ENCODE data around the gene GFOD2. TPM values are rescaled to one million over a fixed set of nuclear protein-coding genes. Genes with fewer than 3 reads are reported as not detected.

The GFOD2 gene
- total and polyA plus RNA-seq, 2 of the 13 experiments (the other 11 are each of a cell fraction or from before 2014, with no cell fraction given), result 11.1 to 17.2 TPM

DNA sequence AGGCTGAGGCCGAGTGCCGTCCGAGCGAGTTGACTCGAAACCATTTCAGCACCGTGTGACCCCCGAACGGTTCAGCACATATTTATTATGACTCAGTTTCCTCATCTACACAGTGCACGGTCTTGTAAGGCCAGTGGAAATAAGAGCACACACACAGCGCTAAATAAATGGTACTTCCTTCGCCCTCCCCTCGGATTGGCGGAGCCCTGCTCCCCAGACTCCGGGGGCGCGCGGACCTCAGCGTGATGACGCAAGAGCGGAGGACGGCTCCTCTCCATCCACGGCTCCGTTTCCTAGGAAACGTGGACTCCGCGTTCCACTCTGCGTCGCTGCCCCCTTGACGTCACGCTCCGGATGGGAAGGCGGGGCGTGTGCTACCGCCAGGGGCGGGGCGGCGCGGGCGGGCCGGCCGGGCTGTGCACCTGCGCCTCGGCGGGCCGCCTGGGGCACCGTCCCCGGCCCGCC is 58.5 kb downstream of the GFOD2 start, which contains the start of gene PARD6A (continued):
- TF ChIP-seq, protein P1, sequence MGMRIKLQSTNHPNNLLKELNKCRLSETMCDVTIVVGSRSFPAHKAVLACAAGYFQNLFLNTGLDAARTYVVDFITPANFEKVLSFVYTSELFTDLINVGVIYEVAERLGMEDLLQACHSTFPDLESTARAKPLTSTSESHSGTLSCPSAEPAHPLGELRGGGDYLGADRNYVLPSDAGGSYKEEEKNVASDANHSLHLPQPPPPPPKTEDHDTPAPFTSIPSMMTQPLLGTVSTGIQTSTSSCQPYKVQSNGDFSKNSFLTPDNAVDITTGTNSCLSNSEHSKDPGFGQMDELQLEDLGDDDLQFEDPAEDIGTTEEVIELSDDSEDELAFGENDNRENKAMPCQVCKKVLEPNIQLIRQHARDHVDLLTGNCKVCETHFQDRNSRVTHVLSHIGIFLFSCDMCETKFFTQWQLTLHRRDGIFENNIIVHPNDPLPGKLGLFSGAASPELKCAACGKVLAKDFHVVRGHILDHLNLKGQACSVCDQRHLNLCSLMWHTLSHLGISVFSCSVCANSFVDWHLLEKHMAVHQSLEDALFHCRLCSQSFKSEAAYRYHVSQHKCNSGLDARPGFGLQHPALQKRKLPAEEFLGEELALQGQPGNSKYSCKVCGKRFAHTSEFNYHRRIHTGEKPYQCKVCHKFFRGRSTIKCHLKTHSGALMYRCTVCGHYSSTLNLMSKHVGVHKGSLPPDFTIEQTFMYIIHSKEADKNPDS (CRISPR knock-in tag; IDR thresholded peaks at IDR 0.05), result no peak
- TF ChIP-seq, protein P2, sequence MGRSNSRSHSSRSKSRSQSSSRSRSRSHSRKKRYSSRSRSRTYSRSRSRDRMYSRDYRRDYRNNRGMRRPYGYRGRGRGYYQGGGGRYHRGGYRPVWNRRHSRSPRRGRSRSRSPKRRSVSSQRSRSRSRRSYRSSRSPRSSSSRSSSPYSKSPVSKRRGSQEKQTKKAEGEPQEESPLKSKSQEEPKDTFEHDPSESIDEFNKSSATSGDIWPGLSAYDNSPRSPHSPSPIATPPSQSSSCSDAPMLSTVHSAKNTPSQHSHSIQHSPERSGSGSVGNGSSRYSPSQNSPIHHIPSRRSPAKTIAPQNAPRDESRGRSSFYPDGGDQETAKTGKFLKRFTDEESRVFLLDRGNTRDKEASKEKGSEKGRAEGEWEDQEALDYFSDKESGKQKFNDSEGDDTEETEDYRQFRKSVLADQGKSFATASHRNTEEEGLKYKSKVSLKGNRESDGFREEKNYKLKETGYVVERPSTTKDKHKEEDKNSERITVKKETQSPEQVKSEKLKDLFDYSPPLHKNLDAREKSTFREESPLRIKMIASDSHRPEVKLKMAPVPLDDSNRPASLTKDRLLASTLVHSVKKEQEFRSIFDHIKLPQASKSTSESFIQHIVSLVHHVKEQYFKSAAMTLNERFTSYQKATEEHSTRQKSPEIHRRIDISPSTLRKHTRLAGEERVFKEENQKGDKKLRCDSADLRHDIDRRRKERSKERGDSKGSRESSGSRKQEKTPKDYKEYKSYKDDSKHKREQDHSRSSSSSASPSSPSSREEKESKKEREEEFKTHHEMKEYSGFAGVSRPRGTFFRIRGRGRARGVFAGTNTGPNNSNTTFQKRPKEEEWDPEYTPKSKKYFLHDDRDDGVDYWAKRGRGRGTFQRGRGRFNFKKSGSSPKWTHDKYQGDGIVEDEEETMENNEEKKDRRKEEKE (IDR thresholded peaks at IDR 0.05), result no peak
- TF ChIP-seq BCL6 (CRISPR knock-in tag; IDR thresholded peaks at IDR 0.05), result no peak
- peak; percentile 91 for TF ChIP-seq ZFP36L1 (CRISPR knock-in tag; IDR thresholded peaks at IDR 0.05)
- TF ChIP-seq, protein P3, sequence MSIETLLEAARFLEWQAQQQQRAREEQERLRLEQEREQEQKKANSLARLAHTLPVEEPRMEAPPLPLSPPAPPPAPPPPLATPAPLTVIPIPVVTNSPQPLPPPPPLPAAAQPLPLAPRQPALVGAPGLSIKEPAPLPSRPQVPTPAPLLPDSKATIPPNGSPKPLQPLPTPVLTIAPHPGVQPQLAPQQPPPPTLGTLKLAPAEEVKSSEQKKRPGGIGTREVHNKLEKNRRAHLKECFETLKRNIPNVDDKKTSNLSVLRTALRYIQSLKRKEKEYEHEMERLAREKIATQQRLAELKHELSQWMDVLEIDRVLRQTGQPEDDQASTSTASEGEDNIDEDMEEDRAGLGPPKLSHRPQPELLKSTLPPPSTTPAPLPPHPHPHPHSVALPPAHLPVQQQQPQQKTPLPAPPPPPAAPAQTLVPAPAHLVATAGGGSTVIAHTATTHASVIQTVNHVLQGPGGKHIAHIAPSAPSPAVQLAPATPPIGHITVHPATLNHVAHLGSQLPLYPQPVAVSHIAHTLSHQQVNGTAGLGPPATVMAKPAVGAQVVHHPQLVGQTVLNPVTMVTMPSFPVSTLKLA (IDR thresholded peaks at IDR 0.05), result peak; percentile 56; the same call in 1 of the 2 replicates
- TF ChIP-seq POGZ (CRISPR knock-in tag; IDR thresholded peaks at IDR 0.05), result peak; percentile 55; the same call in 1 of the 2 replicates
- 0 out of 2 replicates have a peak, but pooled peaks have one; percentile 9 for TF ChIP-seq ZNF614 (CRISPR knock-in tag; IDR thresholded peaks at IDR 0.05; ENCODE audit: borderline replicate concordance)
- TF ChIP-seq, protein P4, sequence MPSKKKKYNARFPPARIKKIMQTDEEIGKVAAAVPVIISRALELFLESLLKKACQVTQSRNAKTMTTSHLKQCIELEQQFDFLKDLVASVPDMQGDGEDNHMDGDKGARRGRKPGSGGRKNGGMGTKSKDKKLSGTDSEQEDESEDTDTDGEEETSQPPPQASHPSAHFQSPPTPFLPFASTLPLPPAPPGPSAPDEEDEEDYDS (CRISPR knock-in tag; IDR thresholded peaks at IDR 0.05), result peak; percentile 47; the same call in 1 of the 2 replicates
- TF ChIP-seq ZNF776 (CRISPR knock-in tag; IDR thresholded peaks at IDR 0.05), result peak; percentile 86; the same call in 1 of the 2 replicates
- peak; percentile 43; the same call in 1 of the 2 replicates for TF ChIP-seq FOXK1 (CRISPR knock-in tag; IDR thresholded peaks at IDR 0.05; ENCODE audit: borderline replicate concordance, low read depth)
- TF ChIP-seq RARA (CRISPR knock-in tag; IDR thresholded peaks at IDR 0.05), result peak; percentile 20; the same call in 1 of the 2 replicates
- TF ChIP-seq MIER2 (CRISPR knock-in tag; IDR thresholded peaks at IDR 0.05), result 0 out of 2 replicates have a peak, but pooled peaks have one; percentile 39
- TF ChIP-seq ZNF350 (CRISPR knock-in tag; IDR thresholded peaks at IDR 0.05; ENCODE audit: borderline replicate concordance, low read depth), result 0 out of 2 replicates have a peak, but pooled peaks have one; percentile 38
- 0 out of 2 replicates have a peak, but pooled peaks have one; percentile 3 for TF ChIP-seq ZNF205 (CRISPR knock-in tag; IDR thresholded peaks at IDR 0.05)
- TF ChIP-seq DNMT3B (CRISPR knock-in tag; conservative IDR thresholded peaks at IDR 0.05), result no peak
- TF ChIP-seq SMYD3 (CRISPR knock-in tag; IDR thresholded peaks at IDR 0.05), result 0 out of 2 replicates have a peak, but pooled peaks have one; percentile 75
- TF ChIP-seq CBX1 (IDR thresholded peaks at IDR 0.05; ENCODE audit: low read depth), result no peak
- TF ChIP-seq MED8 (CRISPR knock-in tag; IDR thresholded peaks at IDR 0.05; ENCODE audit: insufficient replicate concordance), result peak; percentile 9
- TF ChIP-seq THAP11 (CRISPR knock-in tag; IDR thresholded peaks at IDR 0.05), result peak; percentile 87
- TF ChIP-seq JUNB (CRISPR knock-in tag; IDR thresholded peaks at IDR 0.05; ENCODE audit: borderline replicate concordance), result no peak
- TF ChIP-seq GLI4 (CRISPR knock-in tag; IDR thresholded peaks at IDR 0.05; ENCODE audit: borderline replicate concordance), result peak; percentile 61; the same call in 1 of the 2 replicates
- TF ChIP-seq, protein P5, sequence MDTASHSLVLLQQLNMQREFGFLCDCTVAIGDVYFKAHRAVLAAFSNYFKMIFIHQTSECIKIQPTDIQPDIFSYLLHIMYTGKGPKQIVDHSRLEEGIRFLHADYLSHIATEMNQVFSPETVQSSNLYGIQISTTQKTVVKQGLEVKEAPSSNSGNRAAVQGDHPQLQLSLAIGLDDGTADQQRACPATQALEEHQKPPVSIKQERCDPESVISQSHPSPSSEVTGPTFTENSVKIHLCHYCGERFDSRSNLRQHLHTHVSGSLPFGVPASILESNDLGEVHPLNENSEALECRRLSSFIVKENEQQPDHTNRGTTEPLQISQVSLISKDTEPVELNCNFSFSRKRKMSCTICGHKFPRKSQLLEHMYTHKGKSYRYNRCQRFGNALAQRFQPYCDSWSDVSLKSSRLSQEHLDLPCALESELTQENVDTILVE (CRISPR knock-in tag; IDR thresholded peaks at IDR 0.05), result peak; percentile 14; the same call in 1 of the 2 replicates
- TF ChIP-seq REXO4 (CRISPR knock-in tag; IDR thresholded peaks at IDR 0.05; ENCODE audit: borderline replicate concordance), result 0 out of 2 replicates have a peak, but pooled peaks have one; percentile 81
